CD14-positive monocyte (primary cell): ENCODE measurements around the gene DLX4. TPM values are rescaled to one million over a fixed set of nuclear protein-coding genes. Genes with fewer than 3 reads are reported as not detected.

Source experiments
- DNase-seq, 3 donors: peaks; one replicate each; pipeline ENCODE4 v3.0.0-alpha.2; 2011 to 2022
- H2AFZ ChIP-seq: 2 replicates; pipeline ENCODE4 v1.6.0; 2012; ENCODE audit warnings: mild to moderate bottlenecking, low read depth, low read length, inconsistent platforms; ENCODE audit not compliant: insufficient read depth, poor library complexity, severe bottlenecking
- H3K27ac ChIP-seq, 2 donors: 1 replicate in 1 of 2; 2 replicates in 1 of 2; pipeline ENCODE4 v1.5.1; 2012 to 2013; ENCODE audit warnings: low read length in 2 of 2, control low read depth in 1 of 2, inconsistent platforms in 1 of 2, low read depth in 1 of 2, mild to moderate bottlenecking in 1 of 2
- H3K27me3 ChIP-seq, 2 donors: one replicate each; pipeline versions ENCODE4 v1.6.0 to v1.6.1; 2011 to 2013; ENCODE audit warnings: low read length in 2 of 2; ENCODE audit not compliant: control insufficient read depth in 2 of 2, insufficient read depth in 2 of 2
- H3K36me3 ChIP-seq, 2 donors: replicated peaks in 1 of 2; 1 replicate in 1 of 2; 2 replicates in 1 of 2; pipeline versions ENCODE4 v1.5.1 to v1.6.1; 2012 to 2013; ENCODE audit warnings: low read length in 2 of 2, control low read depth in 1 of 2, inconsistent platforms in 1 of 2, mild to moderate bottlenecking in 1 of 2; ENCODE audit not compliant: insufficient read depth in 2 of 2, control insufficient read depth in 1 of 2
- H3K4me1 ChIP-seq, 2 donors: 1 replicate in 1 of 2; 2 replicates in 1 of 2; pipeline versions ENCODE4 v1.5.1 to v1.6.1; 2012 to 2013; ENCODE audit warnings: low read length in 2 of 2, control low read depth in 1 of 2, inconsistent platforms in 1 of 2, mild to moderate bottlenecking in 1 of 2, moderate library complexity in 1 of 2; ENCODE audit not compliant: insufficient read depth in 2 of 2, control insufficient read depth in 1 of 2
- H3K4me2 ChIP-seq: replicated peaks from 2 replicates; pipeline ENCODE3; 2012; ENCODE audit warnings: low read length, moderate library complexity, mild to moderate bottlenecking; ENCODE audit not compliant: poor library complexity, severe bottlenecking; ENCODE audit errors: extremely low read depth
- H3K4me3 ChIP-seq, 3 experiments: fragments of 200-600 bp in 1 of 3; sonication (generic) in 1 of 3; replicated peaks in 1 of 3; 1 replicate in 2 of 3; 2 replicates in 1 of 3; pipeline ENCODE4 v1.5.1; 2011 to 2013; ENCODE audit warnings: low read length in 3 of 3, mild to moderate bottlenecking in 3 of 3, control low read depth in 2 of 3, low read depth in 2 of 3, inconsistent platforms in 1 of 3, moderate library complexity in 1 of 3
- H3K79me2 ChIP-seq: 2 replicates; pipeline ENCODE4 v1.6.0; 2012; ENCODE audit warnings: mild to moderate bottlenecking, control low read depth, inconsistent platforms, low read length, moderate library complexity; ENCODE audit not compliant: insufficient read depth
- H3K9ac ChIP-seq: 2 replicates; pipeline ENCODE4 v1.6.0; 2017; ENCODE audit warnings: low read length, mild to moderate bottlenecking; ENCODE audit not compliant: insufficient read depth, poor library complexity, severe bottlenecking
- H3K9me3 ChIP-seq, 2 donors: replicated peaks in 1 of 2; 1 replicate in 1 of 2; 2 replicates in 1 of 2; pipeline versions ENCODE4 v1.5.1 to v1.6.1; 2012 to 2013; ENCODE audit warnings: low read length in 2 of 2, control low read depth in 1 of 2; ENCODE audit not compliant: control insufficient read depth in 1 of 2, insufficient read depth in 1 of 2
- H4K20me1 ChIP-seq: 2 replicates; pipeline ENCODE4 v1.6.0; 2012; ENCODE audit warnings: mild to moderate bottlenecking, low read length, control low read depth, moderate library complexity; ENCODE audit not compliant: insufficient read depth
- H3K27ac Mint-ChIP-seq, 7 donors: one replicate each; pipeline ENCODE4 v1.8.0; 2020; ENCODE audit warnings: mild to moderate bottlenecking in 7 of 7, mixed read lengths in 7 of 7, moderate library complexity in 6 of 7, inconsistent platforms in 2 of 7
- H3K27me3 Mint-ChIP-seq, 3 donors: one replicate each; pipeline ENCODE4 v1.8.0; 2021 to 2022; ENCODE audit warnings: low read depth in 3 of 3, mild to moderate bottlenecking in 3 of 3, mixed read lengths in 3 of 3, moderate library complexity in 3 of 3, inconsistent platforms in 1 of 3
- H3K36me3 Mint-ChIP-seq, 2 donors: one replicate each; pipeline ENCODE4 v1.8.0; 2020; ENCODE audit warnings: mixed read lengths in 2 of 2, inconsistent platforms in 1 of 2, mild to moderate bottlenecking in 1 of 2
- H3K4me1 Mint-ChIP-seq: one replicate; pipeline ENCODE4 v1.8.0; 2020; ENCODE audit warnings: mild to moderate bottlenecking, mixed read lengths
- H3K4me3 Mint-ChIP-seq, 2 donors: one replicate each; pipeline ENCODE4 v1.8.0; 2020; ENCODE audit warnings: mild to moderate bottlenecking in 2 of 2, mixed read lengths in 2 of 2, moderate library complexity in 1 of 2
- H3K9me3 Mint-ChIP-seq, 7 donors: one replicate each; pipeline ENCODE4 v1.8.0; 2020 to 2022; ENCODE audit warnings: mixed read lengths in 7 of 7, mild to moderate bottlenecking in 6 of 7, moderate library complexity in 6 of 7, inconsistent platforms in 2 of 7
- CTCF ChIP-seq: fragments of 200-600 bp; IDR thresholded peaks from one replicate; pipeline ENCODE4 v1.8.0; 2022; ENCODE audit warnings: antibody characterized with exemption, mild to moderate bottlenecking
- WGBS: methylation state at CpG from one replicate; pipeline ENCODE4 v1.1.5; 2013; ENCODE audit warnings: missing lambda C conversion rate; ENCODE audit not compliant: insufficient coverage; 5-methylcytosine and 5-hydroxymethylcytosine counted together
- intact Hi-C, 2 donors: fragments of 100-400 bp; cut with micrococcal nuclease; formaldehyde crosslinking; loops; one replicate each; pipeline versions ENCODE4 v1.15.0 to v1.15.1; 2023
- polyA plus RNA-seq, 3 donors: library from polyadenylated mRNA; depleted of rRNA in 1 of 3; unstranded in 2 of 3; stranded (reverse) in 1 of 3; fragments of 300-500 nt in 2 of 3; fragments of >200 nt in 1 of 3; fragmentation: Illumina TruSeq in 2 of 3; gene quantifications; 1 replicate in 2 of 3; 2 replicates in 1 of 3; pipeline ENCODE4 v1.2.3, GENCODE V29; 2012 to 2021

The DLX4 gene
- polyA plus RNA-seq, 3 donors, result 0.20 to 3.5 TPM; not detected in 1

- Mint-ChIP-seq H3K4me1 (peaks cover 2% of the 10 kb centered on the region), H3K9me3 (peaks cover 0 to 6% (median 2%) of the 10 kb centered on the region in 7 donors), H3K36me3 (no peaks in the 10 kb centered on the region), H3K27me3 (peaks cover 57 to 88% (median 71%) of the 10 kb centered on the region in 3 donors), H3K4me3 (peak overlapping the region in 1 of 2 donors; percentile 33), H3K27ac (no peak overlapping the region)
- DNase-seq, result no peak
- H4K20me1 ChIP-seq, result no peaks in the 10 kb centered on the region
- H3K9ac ChIP-seq, result no peak overlapping the region
- 67% methylated on average over 1 of the region's 2 CpGs for WGBS
- no peak overlapping the region for H2AFZ ChIP-seq
- no peak overlapping the region for H3K27ac ChIP-seq
- no peaks in the 10 kb centered on the region for H3K79me2 ChIP-seq
- no peak overlapping the region for H3K4me3 ChIP-seq
- H3K4me2 ChIP-seq, result no peak overlapping the region
- H3K36me3 ChIP-seq, result no peaks in the 10 kb centered on the region
- intact Hi-C loops, result no loop called here
- H3K9me3 ChIP-seq, result no peaks in the 10 kb centered on the region
- peaks cover 0 to 4% of the 10 kb centered on the region in 2 donors for H3K4me1 ChIP-seq
- H3K27me3 ChIP-seq, result peaks cover 3 to 48% of the 10 kb centered on the region in 2 donors
- no peak for TF ChIP-seq CTCF
Observed at GRCh38 chr17:49984776-49985175, 15.8 kb downstream of the DLX4 start.

GRCh38 chr17:49985310-49985990 is 16.5 kb downstream of the DLX4 start:
- no peak overlapping the region for H3K27ac Mint-ChIP-seq
- Histone ChIP-seq H3K36me3 (no peaks in the 10 kb centered on the region), H3K4me2 (no peak overlapping the region), H3K79me2 (no peaks in the 10 kb centered on the region), H3K4me3 (no peak overlapping the region), H4K20me1 (no peaks in the 10 kb centered on the region), H3K9ac (no peak overlapping the region), H3K27me3 (peaks cover 5 to 54% of the 10 kb centered on the region in 2 donors), H2AFZ (no peak overlapping the region), H3K27ac (no peak overlapping the region), H3K4me1 (peaks cover 0 to 4% of the 10 kb centered on the region in 2 donors), H3K9me3 (no peaks in the 10 kb centered on the region)
- intact Hi-C loops, result no loop called here
- H3K4me3 Mint-ChIP-seq, result peak overlapping the region in 1 of 2 donors; percentile 33
- H3K27me3 Mint-ChIP-seq, result peaks cover 62 to 92% (median 76%) of the 10 kb centered on the region in 3 donors
- peaks cover 3% of the 10 kb centered on the region for H3K4me1 Mint-ChIP-seq
- 100% methylated on average over 1 of the region's 3 CpGs for WGBS
- TF ChIP-seq CTCF, result no peak
- H3K36me3 Mint-ChIP-seq, result no peaks in the 10 kb centered on the region
- no peak for DNase-seq
- H3K9me3 Mint-ChIP-seq, result peaks cover 0 to 6% (median 2%) of the 10 kb centered on the region in 7 donors
